Cerebellar cortex (tissue), 1 donor: ENCODE results near the gene NKD2.

Experiments
- DNase-seq: peaks from one replicate; pipeline ENCODE4 v3.0.0-alpha.2; 2015; ENCODE audit warnings: low spot score

NKD2 gene

DNA sequence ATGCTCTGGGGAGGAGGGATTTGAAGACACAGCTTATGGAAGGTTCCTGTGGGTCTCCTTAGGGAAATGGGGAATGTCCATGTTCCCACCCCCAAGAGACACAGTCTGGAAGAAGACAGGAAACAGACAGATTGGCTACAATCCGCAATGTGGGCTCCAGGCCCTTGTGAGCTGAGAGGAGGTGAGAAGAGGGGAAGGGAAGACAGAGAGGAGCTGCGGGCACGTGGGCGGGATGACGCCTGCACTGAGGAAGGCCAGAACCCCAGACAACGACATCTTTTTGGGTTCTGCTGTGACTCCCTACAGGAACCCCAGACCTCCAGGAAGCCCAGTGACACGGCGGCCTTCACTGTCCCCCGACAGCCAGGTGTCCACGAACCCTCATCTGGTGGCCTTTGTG is 29.9 kb upstream of the NKD2 start:
- DNase-seq, result no peak

DNA sequence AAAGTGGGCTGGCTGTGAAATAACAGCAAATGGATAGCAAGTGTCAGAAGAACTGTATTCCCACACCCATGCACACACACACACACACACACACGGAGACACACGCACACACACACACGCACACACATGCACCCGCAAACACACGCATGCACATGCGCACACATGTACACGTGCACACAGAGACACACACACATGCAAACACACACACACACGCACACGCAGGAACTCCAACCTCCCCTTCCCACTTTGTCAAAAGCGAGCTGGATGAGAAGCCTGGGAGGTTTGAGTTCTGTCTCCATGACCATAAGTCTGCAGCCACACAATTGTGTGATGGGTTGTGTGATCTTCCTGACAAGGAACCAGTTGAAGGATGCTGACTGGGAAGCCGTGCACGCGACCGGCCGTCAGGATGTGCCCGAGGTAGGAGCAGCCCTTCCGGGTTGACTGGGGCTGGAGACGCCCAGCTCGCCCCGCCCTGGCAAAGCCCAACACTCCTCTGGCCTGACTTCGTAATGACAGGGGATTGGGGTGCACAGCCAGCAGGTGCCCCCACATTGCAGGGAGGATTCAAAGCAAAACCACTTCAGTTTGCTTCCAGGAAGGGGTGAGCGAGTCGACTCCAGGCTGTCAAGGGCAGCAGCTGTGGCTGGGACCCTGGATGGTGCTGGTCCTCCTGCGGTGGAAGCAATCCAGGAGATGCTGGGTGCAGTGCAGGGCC is 29.3 kb upstream of the NKD2 start:
- DNase-seq, result no peak

GRCh38 chr5:980001-980588 is 28.5 kb upstream of the NKD2 start:
- DNase-seq, result no peak

GRCh38 chr5:980966-981365 is 27.6 kb upstream of the NKD2 start:
- no peak for DNase-seq

DNA sequence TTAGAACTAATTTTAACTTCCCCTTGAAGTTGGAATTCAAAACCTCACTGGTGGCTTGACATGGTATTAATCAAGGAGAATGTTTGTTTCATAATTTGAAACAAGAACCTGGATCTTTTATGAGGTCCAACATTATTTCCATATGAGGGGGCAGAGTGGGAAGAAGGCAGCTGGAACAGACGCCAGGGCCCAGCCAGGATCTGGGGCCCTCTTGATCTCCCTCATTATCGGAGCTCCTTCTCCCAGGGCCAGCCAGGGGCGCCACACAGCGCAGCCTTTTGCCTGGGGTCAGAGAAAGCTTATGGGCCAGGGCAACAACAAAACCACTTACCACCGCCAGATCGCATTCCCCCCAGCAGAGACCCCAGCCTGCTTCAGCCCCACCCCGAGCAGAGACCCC is 27.1 kb upstream of the NKD2 start:
- no peak for DNase-seq

DNA sequence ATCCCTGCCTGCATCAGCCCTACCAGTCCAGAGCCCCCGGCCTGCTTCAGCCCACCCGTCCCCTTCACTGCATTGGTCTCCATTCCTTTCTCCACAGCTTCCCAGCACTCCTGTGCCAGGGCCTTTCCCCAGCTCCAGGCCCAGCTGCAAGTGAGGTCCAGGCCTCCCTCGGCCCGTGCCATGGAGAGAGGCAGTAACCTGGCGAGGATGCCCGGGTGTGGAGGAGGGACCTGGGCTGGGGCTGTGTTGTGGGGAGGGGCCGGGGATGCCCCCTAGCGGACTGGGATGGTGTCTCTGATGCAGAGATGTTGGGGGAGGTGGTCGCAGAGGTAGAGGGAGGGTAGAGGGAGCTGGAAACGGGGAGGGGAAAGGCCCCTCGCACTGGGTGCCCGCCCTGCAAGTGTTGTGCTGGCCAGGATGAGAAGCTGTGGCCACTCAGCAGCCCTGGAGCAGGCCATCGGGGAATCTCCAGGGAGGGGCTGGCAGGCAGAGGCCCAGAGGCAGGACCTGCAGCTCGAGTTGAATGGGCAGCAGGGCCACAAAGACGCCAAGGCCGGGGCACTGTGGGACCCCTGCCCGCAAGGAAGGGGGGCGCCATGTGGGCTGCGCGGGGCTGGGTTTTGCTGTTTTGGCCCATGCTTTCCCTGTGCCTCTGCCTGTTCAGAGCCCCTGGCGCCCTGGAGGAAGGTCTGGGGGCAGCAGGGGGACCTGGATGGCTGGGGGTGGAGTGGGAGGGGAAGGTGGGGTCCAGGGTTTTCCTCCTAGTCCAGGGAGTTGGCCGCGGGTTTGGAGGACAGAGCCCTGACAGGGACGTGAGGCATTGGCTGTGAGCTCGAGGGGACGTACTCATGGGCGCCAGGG is 26.0 kb upstream of the NKD2 start:
- no peak for DNase-seq

DNA sequence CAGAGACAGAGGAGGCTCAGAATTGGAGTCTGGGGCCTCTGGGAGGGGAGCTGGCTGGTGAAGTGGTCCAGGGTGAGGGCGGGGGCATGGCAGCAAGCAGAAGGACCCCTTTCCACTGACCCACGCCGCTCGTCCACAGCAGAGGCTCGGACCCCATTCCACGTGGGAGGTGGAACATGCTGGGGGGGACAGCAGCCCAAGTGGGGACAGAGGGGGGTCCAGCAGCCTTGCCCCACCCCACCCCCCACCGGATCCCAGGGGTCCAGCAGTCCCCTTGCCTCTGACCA is 25.4 kb upstream of the NKD2 start:
- DNase-seq, result no peak

DNA sequence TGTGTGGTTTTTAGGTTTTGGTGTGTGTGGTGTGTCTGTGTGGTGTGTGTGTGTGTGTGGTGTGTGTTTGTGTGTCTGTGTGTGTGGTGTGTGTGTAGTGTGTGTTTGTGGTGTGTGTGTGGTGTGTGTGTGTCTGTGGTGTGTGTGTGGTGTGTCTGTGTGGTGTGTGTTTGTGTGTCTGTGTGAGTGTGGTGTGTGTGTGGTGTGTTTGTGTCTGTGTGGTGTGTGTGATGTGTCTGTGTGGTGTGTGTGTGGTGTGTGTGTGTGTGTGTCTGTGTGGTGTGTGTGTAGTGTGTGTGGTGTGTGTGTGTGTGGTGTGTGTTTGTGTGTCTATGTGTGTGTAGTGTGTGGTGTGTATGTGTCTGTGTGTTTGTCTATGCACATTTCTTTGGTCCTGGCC is 25.0 kb upstream of the NKD2 start:
- no peak for DNase-seq

GRCh38 chr5:984774-985173 is 23.8 kb upstream of the NKD2 start:
- DNase-seq, result no peak

DNA sequence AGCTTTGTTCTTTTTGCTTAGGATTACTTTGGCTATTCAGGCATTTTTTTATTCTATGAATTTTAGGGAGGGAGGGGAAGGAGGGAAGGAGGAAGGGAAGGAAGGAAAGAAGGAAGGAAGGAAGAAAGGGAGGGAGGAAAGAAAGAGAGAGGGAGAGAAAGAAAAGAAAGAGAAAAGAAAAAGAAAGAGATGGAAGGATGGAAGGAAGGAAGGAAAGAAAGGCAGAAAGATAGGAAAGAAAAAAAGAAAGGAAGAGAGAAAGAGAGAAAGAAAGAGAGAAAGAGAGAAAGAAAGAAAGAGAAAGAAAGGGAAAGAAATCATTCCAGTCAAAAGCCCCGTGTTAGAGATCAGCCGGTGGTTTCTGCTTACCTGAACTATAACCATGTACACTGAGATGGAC is 20.8 kb upstream of the NKD2 start:
- no peak for DNase-seq

GRCh38 chr5:988322-988721 is 20.3 kb upstream of the NKD2 start:
- no peak for DNase-seq

DNA sequence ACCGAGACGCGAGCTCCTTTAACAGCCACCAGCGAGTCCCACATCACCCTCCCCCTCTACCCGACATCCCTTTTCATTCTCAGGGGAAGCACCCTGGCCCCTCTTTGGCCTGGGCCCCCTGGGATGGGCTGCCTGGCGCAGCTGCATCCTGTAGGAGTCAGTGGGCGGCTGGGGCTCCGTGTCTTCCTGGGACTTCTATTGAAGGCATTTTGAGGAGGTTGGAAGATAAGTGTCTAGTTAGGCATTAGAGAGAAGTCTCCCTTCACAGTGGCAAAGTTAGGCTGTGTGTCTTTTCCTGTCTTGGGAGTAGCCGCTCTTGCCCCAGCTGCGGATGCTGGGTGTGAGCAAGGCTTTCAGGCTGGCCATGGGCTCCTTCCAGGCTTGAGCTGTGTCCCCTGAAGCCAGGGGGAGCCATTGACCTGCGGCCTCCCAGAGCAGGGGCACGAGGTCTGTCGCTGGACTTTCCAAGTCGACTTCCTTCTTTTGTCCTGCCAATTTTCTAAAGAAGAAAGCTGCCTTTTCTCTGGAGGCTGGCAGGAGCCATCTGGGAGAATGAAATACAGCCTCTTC is 18.6 kb upstream of the NKD2 start:
- peak; percentile 28 for DNase-seq

- DNase-seq, result no peak
Measured at GRCh38 chr5:991472-992267, 16.9 kb upstream of the NKD2 start.

DNA sequence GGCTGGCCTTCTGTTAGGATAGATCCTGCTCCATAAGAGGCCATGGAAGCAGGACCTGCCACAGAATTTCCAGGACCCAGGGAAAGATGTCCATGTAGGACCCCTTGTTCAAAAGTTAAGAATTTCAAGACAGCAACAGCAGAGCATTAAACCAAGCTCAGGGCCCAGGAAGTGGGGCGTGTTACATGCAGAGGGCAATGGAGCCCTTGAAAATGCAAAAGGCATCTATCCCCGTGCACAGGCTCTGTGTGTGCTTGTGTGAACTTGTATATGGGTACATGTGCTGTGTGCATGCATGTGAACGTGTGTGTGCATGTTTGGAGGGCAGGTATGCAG is 14.4 kb upstream of the NKD2 start:
- DNase-seq, result no peak

DNA sequence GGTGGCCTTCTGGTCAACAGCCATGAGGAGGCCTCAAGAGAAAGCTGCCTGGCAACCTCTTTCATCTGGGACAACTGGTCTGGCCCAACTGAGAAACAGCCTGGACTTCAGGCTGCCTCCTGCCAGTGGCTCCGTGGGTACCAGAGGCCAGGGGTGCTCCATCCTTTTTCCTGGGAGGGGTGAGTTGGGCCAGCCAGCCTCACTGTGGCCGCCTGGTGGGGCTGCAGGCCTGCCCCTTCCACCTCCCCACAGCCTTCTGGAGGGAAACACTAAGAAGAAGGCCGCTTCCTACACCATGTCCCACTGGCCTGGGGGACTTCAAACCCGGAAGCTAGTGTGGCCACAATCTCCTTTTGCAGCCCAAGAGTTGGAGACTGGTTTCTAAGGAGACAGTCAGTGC is 13.8 kb upstream of the NKD2 start:
- no peak for DNase-seq

GRCh38 chr5:995318-995717 is 13.3 kb upstream of the NKD2 start:
- DNase-seq, result no peak

DNA sequence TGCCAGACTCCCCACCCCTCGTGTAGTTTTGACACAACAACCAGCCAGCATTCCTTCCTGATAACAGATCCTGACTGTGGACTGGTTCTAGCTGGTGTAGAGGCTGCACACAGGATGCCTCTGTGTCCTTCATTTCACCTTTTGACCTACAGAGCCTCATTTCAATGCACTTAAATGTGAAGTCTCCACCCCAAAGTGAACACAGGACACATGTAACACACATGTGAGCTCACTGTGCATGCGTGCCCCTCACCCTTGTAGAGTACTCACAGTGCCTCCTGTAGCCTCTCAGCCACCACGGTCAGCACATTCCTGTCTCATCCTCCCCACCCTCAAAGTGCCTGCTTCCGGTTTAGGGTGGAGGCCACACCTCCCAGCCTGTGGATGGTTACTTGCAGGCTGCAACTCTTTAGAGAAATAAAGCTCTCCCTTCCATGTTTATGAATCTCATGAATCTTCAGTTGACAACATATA is 11.6 kb upstream of the NKD2 start:
- no peak for DNase-seq

GRCh38 chr5:997711-998110 is 10.9 kb upstream of the NKD2 start:
- DNase-seq, result no peak

GRCh38 chr5:998246-999031 is 10.2 kb upstream of the NKD2 start:
- no peak for DNase-seq

- DNase-seq, result no peak
Measured at GRCh38 chr5:999032-999501, 9.5 kb upstream of the NKD2 start.

DNA sequence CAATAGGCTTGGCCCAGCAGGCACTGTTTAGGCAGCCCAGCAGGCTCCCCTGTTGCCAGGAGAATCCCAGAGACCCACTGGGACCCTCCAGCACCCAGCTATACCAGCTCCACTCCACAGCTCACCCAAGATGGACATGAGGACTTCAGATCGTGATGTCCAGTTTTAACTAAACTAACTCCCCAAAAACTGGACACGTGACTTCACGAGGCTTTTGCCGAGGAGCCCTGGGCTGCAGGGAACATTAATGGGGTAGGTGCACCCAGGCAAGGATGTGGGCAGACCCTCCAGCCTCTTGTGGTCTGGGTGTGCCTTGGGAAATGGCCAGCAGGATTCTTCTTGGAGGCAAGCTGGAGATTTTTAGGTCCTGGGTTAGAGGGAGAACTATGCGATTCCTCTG is 8.9 kb upstream of the NKD2 start:
- DNase-seq, result no peak
